ENCODE results near the gene ERP27. TPM values are rescaled to one million over a fixed set of nuclear protein-coding genes. Genes with fewer than 3 reads are reported as not detected.

Gene ERP27
- total RNA-seq, 1 donor from 2014 or later: not detected

- Mint-ChIP-seq H3K27me3 (ENCODE audit: low read depth) (no peaks in the 10 kb centered on the region), H3K27ac (ENCODE audit: unreplicated experiment) (no peak overlapping the region), H3K9me3 (no peaks in the 10 kb centered on the region), H3K4me3 (no peak overlapping the region), H3K4me1 (peaks cover 4% of the 10 kb centered on the region), H3K36me3 (ENCODE audit: low read depth) (no peaks in the 10 kb centered on the region)
- TF ChIP-seq CTCF (conservative IDR thresholded peaks at IDR 0.05): no peak
- no peak for DNase-seq (ENCODE audit: low read depth, low spot score)
Observed at GRCh38 chr12:14931791-14932560, 6.4 kb downstream of the ERP27 start.

GRCh38 chr12:14931359-14931758 lies 7.0 kb downstream of the ERP27 start:
- H3K27ac Mint-ChIP-seq (ENCODE audit: unreplicated experiment): no peak overlapping the region
- H3K4me1 Mint-ChIP-seq: peaks cover 4% of the 10 kb centered on the region
- H3K4me3 Mint-ChIP-seq: no peak overlapping the region
- DNase-seq (ENCODE audit: low read depth, low spot score): no peak
- H3K9me3 Mint-ChIP-seq: no peaks in the 10 kb centered on the region
- H3K36me3 Mint-ChIP-seq (ENCODE audit: low read depth): no peaks in the 10 kb centered on the region
- TF ChIP-seq CTCF (conservative IDR thresholded peaks at IDR 0.05): no peak
- H3K27me3 Mint-ChIP-seq (ENCODE audit: low read depth): no peaks in the 10 kb centered on the region

GRCh38 chr12:14930299-14930698 lies 8.0 kb downstream of the ERP27 start:
- Mint-ChIP-seq H3K4me3 (no peak overlapping the region), H3K27ac (ENCODE audit: unreplicated experiment) (no peak overlapping the region), H3K4me1 (peaks cover 4% of the 10 kb centered on the region), H3K36me3 (ENCODE audit: low read depth) (no peaks in the 10 kb centered on the region), H3K27me3 (ENCODE audit: low read depth) (no peaks in the 10 kb centered on the region), H3K9me3 (no peaks in the 10 kb centered on the region)
- TF ChIP-seq CTCF (conservative IDR thresholded peaks at IDR 0.05): no peak
- DNase-seq (ENCODE audit: low read depth, low spot score): no peak

GRCh38 chr12:14928931-14929330 lies 9.4 kb downstream of the ERP27 start:
- Mint-ChIP-seq H3K36me3 (ENCODE audit: low read depth) (no peaks in the 10 kb centered on the region), H3K4me1 (peaks cover 8% of the 10 kb centered on the region), H3K4me3 (no peak overlapping the region), H3K27me3 (ENCODE audit: low read depth) (no peaks in the 10 kb centered on the region), H3K9me3 (peaks cover under 1% of the 10 kb centered on the region), H3K27ac (ENCODE audit: unreplicated experiment) (peak overlapping the region; percentile 2)
- TF ChIP-seq CTCF (conservative IDR thresholded peaks at IDR 0.05): no peak
- DNase-seq (ENCODE audit: low read depth, low spot score): no peak

- DNase-seq (ENCODE audit: low read depth, low spot score): no peak
- no peak for TF ChIP-seq CTCF (conservative IDR thresholded peaks at IDR 0.05)
- H3K4me1 Mint-ChIP-seq: peaks cover 11% of the 10 kb centered on the region
- no peaks in the 10 kb centered on the region for H3K36me3 Mint-ChIP-seq (ENCODE audit: low read depth)
- no peak overlapping the region for H3K27ac Mint-ChIP-seq (ENCODE audit: unreplicated experiment)
- no peak overlapping the region for H3K4me3 Mint-ChIP-seq
- peaks cover 4% of the 10 kb centered on the region for H3K9me3 Mint-ChIP-seq
- no peaks in the 10 kb centered on the region for H3K27me3 Mint-ChIP-seq (ENCODE audit: low read depth)
Observed at GRCh38 chr12:14927267-14927666, 11.1 kb downstream of the ERP27 start.
